MCF 10A (cell line): ENCODE results near the gene SYNGAP1. TPM values are rescaled to one million over a fixed set of nuclear protein-coding genes. Genes with fewer than 3 reads are reported as not detected.

Experiments
- BruUV-seq: library from RNA; stranded (reverse); fragments of 400-500 nt; replicated peaks from 2 replicates; lab custom pipeline; 2021; lab: Mats Ljungman, UMichigan
- CTCF ChIA-PET: fragments of 300-600 bp; sonication (Branson Sonifier 250); formaldehyde crosslinking; extraction: SDS; loops from one replicate; lab custom pipeline; 2021; ENCODE audit warnings: antibody characterized with exemption, inconsistent platforms; lab: Yijun Ruan, JAX
- POLR2A ChIA-PET: fragments of 300-600, 350-650 bp; sonication (Branson Sonifier 250); formaldehyde crosslinking; extraction: SDS; loops from one replicate; lab custom pipeline; 2020; ENCODE audit warnings: antibody characterized with exemption, inconsistent platforms; lab: Yijun Ruan, JAX
- DNase-seq: peaks from one replicate; pipeline ENCODE4 v3.0.0-alpha.2; 2018; ENCODE audit not compliant: unreplicated experiment
- H3K27ac Mint-ChIP-seq: one replicate; pipeline ENCODE4 v1.8.0; 2022; ENCODE audit warnings: mild to moderate bottlenecking, low read depth, mixed read lengths; ENCODE audit not compliant: unreplicated experiment
- H3K27me3 Mint-ChIP-seq: one replicate; pipeline ENCODE4 v1.8.0; 2022; ENCODE audit warnings: mixed read lengths; ENCODE audit not compliant: insufficient read depth, unreplicated experiment
- H3K36me3 Mint-ChIP-seq: one replicate; pipeline ENCODE4 v1.8.0; 2022; ENCODE audit warnings: mild to moderate bottlenecking, moderate library complexity, mixed read lengths; ENCODE audit not compliant: insufficient read depth, unreplicated experiment
- H3K4me1 Mint-ChIP-seq: one replicate; pipeline ENCODE4 v1.8.0; 2022; ENCODE audit warnings: mixed read lengths; ENCODE audit not compliant: insufficient read depth, unreplicated experiment
- H3K4me3 Mint-ChIP-seq: one replicate; pipeline ENCODE4 v1.8.0; 2022; ENCODE audit warnings: mild to moderate bottlenecking, moderate library complexity, mixed read lengths; ENCODE audit not compliant: unreplicated experiment
- H3K9me3 Mint-ChIP-seq: one replicate; pipeline ENCODE4 v1.8.0; 2022; ENCODE audit warnings: mixed read lengths; ENCODE audit not compliant: unreplicated experiment
- intact Hi-C: fragments of 100-400 bp; cut with micrococcal nuclease; formaldehyde crosslinking; loops from 2 replicates; pipeline ENCODE4 v1.14.1; 2022
- total RNA-seq: library from RNA; stranded (reverse); gene quantifications from 2 replicates; pipeline ENCODE4 v1.2.3, GENCODE V29; 2022
- TF ChIP-seq, protein P1 (sequence below): fragments of 200-600 bp; IDR thresholded peaks from one replicate; pipeline ENCODE4 v1.8.0; 2022; ENCODE audit warnings: antibody characterized with exemption, mild to moderate bottlenecking; ENCODE audit not compliant: unreplicated experiment

Gene SYNGAP1
- total RNA-seq, 1 experiment from 2014 or later, result 6.7 TPM

DNA sequence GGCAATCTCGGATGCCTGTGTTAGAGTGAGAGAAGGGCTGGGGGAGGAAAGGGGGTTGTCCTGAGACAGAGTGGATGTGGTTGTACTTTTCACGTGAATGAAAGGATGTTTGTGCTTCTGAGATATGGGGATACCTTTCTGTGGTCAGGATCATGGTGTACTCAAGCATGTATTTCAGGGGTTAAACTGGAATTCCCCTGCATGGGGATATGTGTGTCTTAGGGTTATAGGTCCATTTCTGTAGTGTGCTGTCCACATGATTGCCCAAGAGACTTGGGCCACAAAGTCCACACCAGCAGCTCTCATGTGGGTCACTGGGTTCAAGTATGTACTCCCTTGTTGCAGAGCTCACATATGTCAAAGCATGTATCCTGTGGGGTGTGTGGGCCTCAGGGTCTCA, 10.5 kb downstream of the SYNGAP1 start:
- Mint-ChIP-seq H3K4me1 (peaks cover 49% of the 10 kb centered on the region), H3K4me3 (no peak overlapping the region), H3K27me3 (no peaks in the 10 kb centered on the region), H3K27ac (no peak overlapping the region), H3K36me3 (no peaks in the 10 kb centered on the region), H3K9me3 (no peaks in the 10 kb centered on the region)
- intact Hi-C loops, result no loop called here
- TF ChIP-seq, protein P1, sequence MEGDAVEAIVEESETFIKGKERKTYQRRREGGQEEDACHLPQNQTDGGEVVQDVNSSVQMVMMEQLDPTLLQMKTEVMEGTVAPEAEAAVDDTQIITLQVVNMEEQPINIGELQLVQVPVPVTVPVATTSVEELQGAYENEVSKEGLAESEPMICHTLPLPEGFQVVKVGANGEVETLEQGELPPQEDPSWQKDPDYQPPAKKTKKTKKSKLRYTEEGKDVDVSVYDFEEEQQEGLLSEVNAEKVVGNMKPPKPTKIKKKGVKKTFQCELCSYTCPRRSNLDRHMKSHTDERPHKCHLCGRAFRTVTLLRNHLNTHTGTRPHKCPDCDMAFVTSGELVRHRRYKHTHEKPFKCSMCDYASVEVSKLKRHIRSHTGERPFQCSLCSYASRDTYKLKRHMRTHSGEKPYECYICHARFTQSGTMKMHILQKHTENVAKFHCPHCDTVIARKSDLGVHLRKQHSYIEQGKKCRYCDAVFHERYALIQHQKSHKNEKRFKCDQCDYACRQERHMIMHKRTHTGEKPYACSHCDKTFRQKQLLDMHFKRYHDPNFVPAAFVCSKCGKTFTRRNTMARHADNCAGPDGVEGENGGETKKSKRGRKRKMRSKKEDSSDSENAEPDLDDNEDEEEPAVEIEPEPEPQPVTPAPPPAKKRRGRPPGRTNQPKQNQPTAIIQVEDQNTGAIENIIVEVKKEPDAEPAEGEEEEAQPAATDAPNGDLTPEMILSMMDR, result no peak
- BruUV-seq, result no TSS peak
- CTCF ChIA-PET, result interaction anchor here (0.7 kb wide), 1 partner anchor 149 kb away, joined by 3 read pairs; no protein-coding TSS in a partner anchor
- no peak for DNase-seq
- POLR2A ChIA-PET, result interaction anchor here (0.6 to 3.1 kb wide), 4 partner anchors 12 to 186 kb away, joined by 3 to 16 read pairs (median 6); partner anchors contain the start of genes CUTA, SYNGAP1 and ZBTB9

DNA sequence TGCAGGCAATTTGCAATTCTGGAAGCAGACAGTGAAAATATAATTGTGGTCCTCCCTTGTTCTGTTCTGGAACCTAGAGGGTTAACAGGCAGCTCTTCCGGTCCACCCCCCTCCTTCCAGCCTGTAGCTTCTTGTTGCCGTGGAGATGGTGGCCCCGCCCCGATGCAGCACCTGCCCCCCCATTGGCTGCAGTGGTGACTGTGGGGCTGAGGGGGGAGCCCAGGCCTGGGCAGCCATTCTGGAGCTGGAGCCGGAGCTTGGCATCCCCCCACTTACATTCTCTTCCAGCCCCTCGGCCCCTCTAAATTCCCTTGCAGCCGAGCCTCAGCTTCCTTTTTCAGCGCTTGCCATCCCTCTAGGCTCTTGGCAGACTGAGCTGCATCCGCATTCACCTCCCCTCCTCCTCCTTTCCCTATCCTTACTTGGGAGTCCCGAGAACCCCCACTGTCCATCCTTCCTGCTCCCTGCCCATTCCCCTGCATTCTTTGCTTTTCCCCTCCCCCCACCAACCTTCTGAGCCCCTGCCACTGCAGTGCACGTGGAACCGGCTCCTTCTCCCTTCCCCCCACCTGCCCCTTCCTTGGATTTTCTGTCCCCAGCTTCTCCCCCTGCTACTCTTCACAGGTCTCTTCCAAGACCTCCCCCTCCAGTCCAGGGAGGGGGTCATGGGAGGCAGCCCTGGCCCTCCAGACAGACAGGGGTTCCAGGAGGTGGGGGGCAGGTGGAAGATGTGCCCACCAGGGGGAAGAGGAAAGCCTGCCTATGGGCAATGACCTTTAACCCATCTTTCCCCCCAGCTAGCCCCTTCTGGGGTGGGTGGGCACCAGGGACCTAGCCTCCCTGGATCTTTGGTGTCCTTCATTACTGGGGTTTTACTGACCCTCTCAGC, 11.4 kb downstream of the SYNGAP1 start:
- Mint-ChIP-seq H3K4me1 (peaks cover 46% of the 10 kb centered on the region), H3K9me3 (no peaks in the 10 kb centered on the region), H3K27ac (no peak overlapping the region), H3K4me3 (no peak overlapping the region), H3K36me3 (peaks cover 6% of the 10 kb centered on the region), H3K27me3 (no peaks in the 10 kb centered on the region)
- DNase-seq, result no peak
- TF ChIP-seq, protein P1, result no peak
- no TSS peak for BruUV-seq
- ChIA-PET CTCF (no interaction called here), POLR2A (interaction anchor here (0.6 to 3.1 kb wide), 4 partner anchors 13 to 142 kb away, joined by 3 to 16 read pairs (median 6); partner anchors contain the start of genes CUTA, SYNGAP1, WDR46 and ZBTB9)
- intact Hi-C loops, result no loop called here

DNA sequence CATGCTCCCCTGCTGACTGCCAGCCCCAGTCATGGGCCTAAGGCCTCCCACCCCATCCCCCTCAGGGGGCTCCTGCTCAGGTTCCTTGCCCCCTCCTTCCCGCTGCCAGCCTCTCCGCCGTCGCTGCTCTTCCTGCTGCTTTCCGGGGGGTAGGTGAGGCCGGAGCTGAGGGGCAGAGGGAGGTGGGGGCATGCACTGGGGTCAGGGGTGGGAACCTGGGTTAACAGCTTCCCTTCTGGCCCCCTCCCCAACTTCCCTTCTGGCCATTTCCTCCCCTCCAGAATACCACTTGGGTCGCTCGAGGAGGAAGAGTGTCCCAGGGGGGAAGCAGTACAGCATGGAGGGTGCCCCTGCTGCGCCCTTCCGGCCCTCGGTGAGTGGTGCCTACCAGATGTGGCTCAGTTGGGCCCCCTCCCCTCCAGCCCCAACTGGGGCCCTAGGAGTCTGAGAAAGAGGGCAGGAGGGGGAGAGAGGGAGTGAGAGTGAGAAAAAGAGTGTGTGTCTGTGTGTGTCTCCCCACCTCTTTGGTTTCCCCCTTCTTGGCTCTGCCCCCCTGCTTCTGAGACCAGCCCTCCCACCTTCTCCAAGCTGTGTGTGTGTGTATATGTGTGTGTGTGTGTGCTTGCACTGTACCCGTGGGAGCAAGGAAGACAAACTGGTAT, 12.1 kb downstream of the SYNGAP1 start:
- Mint-ChIP-seq H3K4me3 (no peak overlapping the region), H3K36me3 (peaks cover 10% of the 10 kb centered on the region), H3K27ac (no peak overlapping the region), H3K27me3 (no peaks in the 10 kb centered on the region), H3K9me3 (no peaks in the 10 kb centered on the region), H3K4me1 (peaks cover 38% of the 10 kb centered on the region)
- DNase-seq, result no peak
- TF ChIP-seq, protein P1, result no peak
- intact Hi-C loops, result no loop called here
- POLR2A ChIA-PET, result no interaction called here
- BruUV-seq, result no TSS peak
- CTCF ChIA-PET, result interaction anchor here (0.6 kb wide), 1 partner anchor 59 kb away, joined by 3 read pairs; no protein-coding TSS in a partner anchor

DNA sequence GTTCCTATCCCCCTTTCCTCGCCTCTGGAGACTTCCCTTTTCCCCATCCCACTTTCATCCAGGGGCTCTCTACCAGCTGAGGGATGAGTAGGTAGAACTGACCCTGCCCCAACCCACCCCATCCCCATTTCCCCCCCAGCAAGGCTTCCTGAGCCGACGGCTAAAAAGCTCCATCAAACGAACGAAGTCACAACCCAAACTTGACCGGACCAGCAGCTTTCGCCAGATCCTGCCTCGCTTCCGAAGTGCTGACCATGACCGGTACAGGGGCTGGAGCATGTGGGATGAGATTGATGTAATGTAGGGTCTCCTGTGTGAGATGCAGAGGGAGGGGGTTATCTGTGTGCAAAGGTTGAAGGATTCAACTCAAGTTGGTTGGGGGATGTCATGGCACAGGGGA, 12.7 kb downstream of the SYNGAP1 start:
- H3K27me3 Mint-ChIP-seq, result no peaks in the 10 kb centered on the region
- H3K4me1 Mint-ChIP-seq, result peaks cover 33% of the 10 kb centered on the region
- no TSS peak for BruUV-seq
- peaks cover 10% of the 10 kb centered on the region for H3K36me3 Mint-ChIP-seq
- POLR2A ChIA-PET, result no interaction called here
- intact Hi-C loops, result no loop called here
- TF ChIP-seq, protein P1, result no peak
- no peak overlapping the region for H3K27ac Mint-ChIP-seq
- no peak for DNase-seq
- CTCF ChIA-PET, result interaction anchor here (0.6 kb wide), 1 partner anchor 58 kb away, joined by 3 read pairs; no protein-coding TSS in a partner anchor
- H3K4me3 Mint-ChIP-seq, result no peak overlapping the region
- no peaks in the 10 kb centered on the region for H3K9me3 Mint-ChIP-seq
